SK-N-MC (cell line): ENCODE results near the gene RPL14.

Experiments
- EZH2 ChIP-seq: fragments of 200-600 bp; sonication (generic); IDR thresholded peaks from one replicate; pipeline ENCODE4 v1.6.1; 2017; ENCODE audit warnings: antibody characterized with exemption
- FOXP2 ChIP-seq: optimal IDR thresholded peaks from 2 replicates; pipeline ENCODE3; 2011; ENCODE audit warnings: mild to moderate bottlenecking, moderate library complexity; ENCODE audit not compliant: insufficient read depth; ENCODE audit errors: extremely low read length, control extremely low read depth
- POLR2AphosphoS5 ChIP-seq: IDR thresholded peaks from 2 replicates; pipeline ENCODE4 v1.6.1; 2012; ENCODE audit warnings: mild to moderate bottlenecking, low read depth, low read length, borderline replicate concordance

GRCh38 chr3:40455328-40455727 lies 1.8 kb upstream of the RPL14 start:
- TF ChIP-seq EZH2 (no peak), POLR2AphosphoS5 (no peak), FOXP2 (no peak)
